IPS DF 6.9 (cell line): ENCODE results near the gene SFT2D3.
"Not testable (repeated sequence)": the region's sequence is repeated elsewhere in the genome, so short reads cannot be mapped to it uniquely, and the experiment has no call there.

Experiments
- DNase-seq: peaks from one replicate; pipeline ENCODE4 v3.0.0-alpha.2; 2013; ENCODE audit warnings: low read depth, low spot score
- H3K27ac ChIP-seq: one replicate; pipeline ENCODE4 v1.5.1; 2013; ENCODE audit warnings: low read length, control low read depth
- H3K27me3 ChIP-seq: 2 replicates; pipeline ENCODE4 v1.6.1; 2013; ENCODE audit warnings: mild to moderate bottlenecking, low read length; ENCODE audit not compliant: control insufficient read depth, insufficient read depth
- H3K36me3 ChIP-seq: 2 replicates; pipeline ENCODE4 v1.6.1; 2013; ENCODE audit warnings: low read length; ENCODE audit not compliant: control insufficient read depth, insufficient read depth
- H3K4me1 ChIP-seq: 2 replicates; pipeline ENCODE4 v1.6.1; 2013; ENCODE audit warnings: low read length; ENCODE audit not compliant: control insufficient read depth, insufficient read depth
- H3K4me3 ChIP-seq: 2 replicates; pipeline ENCODE4 v1.5.1; 2013; ENCODE audit warnings: mild to moderate bottlenecking, low read length
- H3K9me3 ChIP-seq: 2 replicates; pipeline ENCODE4 v1.6.1; 2013; ENCODE audit warnings: low read length, inconsistent platforms; ENCODE audit not compliant: control insufficient read depth, insufficient read depth
- WGBS: extraction: QIAGEN DNeasy Blood & Tissue Kit; methylation state at CpG from one replicate; pipeline ENCODE4 v1.1.7; 2013; ENCODE audit warnings: mixed read lengths, missing lambda C conversion rate; ENCODE audit not compliant: insufficient read length, insufficient coverage; 5-methylcytosine and 5-hydroxymethylcytosine counted together

Gene SFT2D3

GRCh38 chr2:127747621-127748020 is 46.3 kb downstream of the SFT2D3 start:
- no peak for DNase-seq
- Histone ChIP-seq H3K27ac (no peak overlapping the region), H3K9me3 (no peaks in the 10 kb centered on the region), H3K27me3 (no peaks in the 10 kb centered on the region), H3K4me1 (no peaks in the 10 kb centered on the region), H3K4me3 (no peak overlapping the region), H3K36me3 (peaks cover 3% of the 10 kb centered on the region)
- no CpG with 5 or more reads among the region's 5 CpGs for WGBS

- not testable (repeated sequence) for H3K9me3 ChIP-seq, H3K4me3 ChIP-seq, H3K36me3 ChIP-seq, H3K27me3 ChIP-seq, DNase-seq, H3K27ac ChIP-seq, H3K4me1 ChIP-seq
- WGBS: no CpG with 5 or more reads among the region's 5 CpGs
Observed at GRCh38 chr2:127749537-127749936, 48.2 kb downstream of the SFT2D3 start.

- no peaks in the 10 kb centered on the region for H3K9me3 ChIP-seq
- no peak overlapping the region for H3K4me3 ChIP-seq
- no peaks in the 10 kb centered on the region for H3K27me3 ChIP-seq
- H3K4me1 ChIP-seq: no peaks in the 10 kb centered on the region
- DNase-seq: no peak
- no peak overlapping the region for H3K27ac ChIP-seq
- peaks cover 3% of the 10 kb centered on the region for H3K36me3 ChIP-seq
Observed at GRCh38 chr2:127753374-127753773, 52.1 kb downstream of the SFT2D3 start.

- H3K4me3 ChIP-seq: no peak overlapping the region
- no peak for DNase-seq
- no peak overlapping the region for H3K27ac ChIP-seq
Observed at GRCh38 chr2:127754186-127754585, 52.9 kb downstream of the SFT2D3 start.

More at GRCh38 chr2:127754186-127754585, 52.9 kb downstream of the SFT2D3 start:
- H3K27me3 ChIP-seq: no peaks in the 10 kb centered on the region
- H3K4me1 ChIP-seq: no peaks in the 10 kb centered on the region
- WGBS: no CpG with 5 or more reads among the region's 8 CpGs
- H3K36me3 ChIP-seq: peaks cover 3% of the 10 kb centered on the region
- no peaks in the 10 kb centered on the region for H3K9me3 ChIP-seq
